PFSK-1 (cell line): ENCODE data around the gene ADAMTSL5.

Experiments
- FOXP2 ChIP-seq: optimal IDR thresholded peaks from 2 replicates; pipeline ENCODE3; 2011; ENCODE audit warnings: borderline replicate concordance, control low read depth, inconsistent platforms; ENCODE audit not compliant: insufficient read depth; ENCODE audit errors: extremely low read length, extremely low read depth
- POLR2AphosphoS5 ChIP-seq: IDR thresholded peaks from 2 replicates; pipeline ENCODE4 v1.6.1; 2012; ENCODE audit warnings: low read depth, mild to moderate bottlenecking, control low read depth, low read length, moderate library complexity
- REST ChIP-seq, 2 experiments: IDR thresholded peaks; 2 replicates each; pipeline versions ENCODE4 v1.6.1 to v1.8.0; 2011 to 2012; ENCODE audit warnings: low read depth in 2 of 2, low read length in 2 of 2, control low read depth in 1 of 2, inconsistent platforms in 1 of 2, mild to moderate bottlenecking in 1 of 2, moderate library complexity in 1 of 2; ENCODE audit not compliant: insufficient read depth in 1 of 2
- SIN3A ChIP-seq: IDR thresholded peaks from 2 replicates; pipeline ENCODE4 v1.6.1; 2012; ENCODE audit warnings: mild to moderate bottlenecking, low read length, moderate library complexity, borderline replicate concordance; ENCODE audit not compliant: insufficient read depth
- TAF1 ChIP-seq: IDR thresholded peaks from 2 replicates; pipeline ENCODE4 v1.6.1; 2012; ENCODE audit warnings: low read length, control low read depth, borderline replicate concordance; ENCODE audit not compliant: insufficient read depth

Gene ADAMTSL5

DNA sequence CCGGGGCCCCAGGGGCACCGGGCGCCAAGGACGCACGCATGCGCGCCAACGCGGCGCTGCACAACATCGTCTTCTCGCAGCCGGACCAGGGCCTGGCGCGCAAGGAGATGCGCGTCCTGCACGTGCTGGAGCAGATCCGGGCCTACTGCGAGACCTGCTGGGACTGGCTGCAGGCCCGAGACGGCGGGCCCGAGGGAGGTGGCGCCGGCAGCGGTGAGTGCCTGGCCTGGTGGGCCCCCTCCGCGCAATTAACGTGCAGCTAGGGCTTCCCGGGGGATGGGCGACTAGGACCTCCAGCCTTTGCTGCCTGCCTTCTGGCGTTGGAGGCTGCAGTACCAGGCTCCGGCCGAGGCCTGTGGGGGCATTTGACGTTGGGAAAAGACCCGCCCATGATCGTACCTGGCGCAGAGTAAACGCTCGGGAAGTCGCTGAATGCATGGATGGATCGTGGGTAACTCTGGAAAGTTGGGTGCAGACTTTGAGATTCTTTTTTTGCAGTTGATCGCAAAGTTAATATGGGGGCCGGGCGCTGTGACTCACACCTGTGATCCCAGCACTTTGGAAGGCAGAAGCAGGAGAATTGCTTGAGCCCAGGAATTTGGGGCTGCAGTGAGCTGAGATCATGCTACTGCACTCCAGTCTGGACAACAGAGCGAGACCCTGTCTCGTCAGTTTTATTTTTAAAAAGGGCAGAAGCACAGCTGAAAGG, 55.6 kb downstream of the ADAMTSL5 start:
- TF ChIP-seq TAF1 (no peak), POLR2AphosphoS5 (no peak), SIN3A (no peak), FOXP2 (no peak), REST (IDR thresholded peaks at IDR 0.05; ENCODE audit: insufficient read depth in 1 of 2, low read depth in 2 of 2, low read length in 2 of 2) (no peak)

- TF ChIP-seq REST (IDR thresholded peaks at IDR 0.05; ENCODE audit: insufficient read depth in 1 of 2, low read depth in 2 of 2, low read length in 2 of 2), result no peak
- TF ChIP-seq SIN3A, result no peak
- TF ChIP-seq FOXP2, result no peak
- TF ChIP-seq POLR2AphosphoS5, result no peak; the same call in 1 of the 2 replicates
- TF ChIP-seq TAF1, result no peak
These were observed 56.5 kb downstream of the ADAMTSL5 start for GRCh38 chr19:1456121-1456900.

GRCh38 chr19:1455336-1456120, 57.3 kb downstream of the ADAMTSL5 start:
- TF ChIP-seq REST (IDR thresholded peaks at IDR 0.05; ENCODE audit: insufficient read depth in 1 of 2, low read depth in 2 of 2, low read length in 2 of 2), result no peak
- no peak for TF ChIP-seq SIN3A
- TF ChIP-seq FOXP2, result no peak
- TF ChIP-seq POLR2AphosphoS5, result no peak
- no peak for TF ChIP-seq TAF1
